HG02938 (cell line): ENCODE measurements around the gene GRID2IP.

Experiments
- ATAC-seq: cut with Tn5 transposase; IDR thresholded peaks from one replicate; pipeline ENCODE4 v1.9.1; 2021; ENCODE audit warnings: mild to moderate bottlenecking, moderate library complexity; ENCODE audit not compliant: unreplicated experiment

The GRID2IP gene

DNA sequence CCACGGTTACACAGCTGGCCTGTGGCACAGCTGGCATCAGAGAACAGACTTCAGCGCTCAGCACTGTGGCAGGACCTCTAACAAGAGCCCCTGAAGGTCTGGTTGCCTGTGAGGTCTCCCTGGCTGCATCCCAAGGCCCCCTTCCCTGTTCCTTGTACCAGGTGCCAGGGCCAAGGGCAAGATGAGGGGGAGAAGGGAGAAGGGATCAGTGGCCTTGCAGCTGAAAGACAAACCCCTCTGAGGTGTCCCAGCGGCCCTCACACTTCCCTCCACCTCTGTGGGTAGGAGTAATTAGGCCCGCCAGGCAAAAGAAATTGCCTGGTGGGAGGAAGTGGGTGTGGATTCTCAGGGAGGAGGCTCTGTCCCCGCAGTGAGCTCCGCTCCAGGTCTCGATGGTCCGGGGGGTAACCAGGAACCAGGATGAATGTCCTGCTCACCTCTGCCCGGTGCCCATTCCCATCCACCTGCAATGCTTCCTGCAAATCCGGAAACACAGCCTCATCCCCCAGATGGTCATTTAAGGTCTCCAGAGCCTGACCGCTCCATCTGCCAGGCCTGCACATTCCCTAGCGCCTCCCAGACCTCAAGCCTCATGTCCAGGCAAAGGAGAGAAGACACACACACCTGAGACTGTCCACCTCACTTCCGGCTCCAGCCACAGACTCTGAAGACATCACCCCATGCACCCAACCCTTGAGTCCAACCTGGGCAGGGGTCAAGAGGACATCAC, 22.7 kb downstream of the GRID2IP start:
- ATAC-seq, result no peak

DNA sequence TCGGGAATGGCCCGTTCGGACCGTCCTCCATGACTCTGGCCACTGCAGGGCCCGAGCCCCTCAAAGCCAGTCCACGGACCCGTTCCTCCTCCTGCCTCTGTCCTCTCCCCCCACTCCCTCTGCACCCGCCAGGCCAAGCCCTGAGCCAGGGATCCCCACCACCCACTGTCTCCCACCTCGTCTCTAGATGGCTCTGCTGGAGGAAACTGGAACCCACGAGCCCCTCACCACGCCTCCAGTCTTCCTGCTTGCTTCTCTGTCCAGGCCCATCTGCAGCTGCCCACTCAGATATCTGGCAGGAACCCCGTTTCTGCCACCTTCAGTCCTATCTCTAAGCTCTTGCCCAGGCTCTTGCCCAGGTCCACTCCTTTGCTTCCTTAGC, 24.3 kb downstream of the GRID2IP start:
- no peak for ATAC-seq

DNA sequence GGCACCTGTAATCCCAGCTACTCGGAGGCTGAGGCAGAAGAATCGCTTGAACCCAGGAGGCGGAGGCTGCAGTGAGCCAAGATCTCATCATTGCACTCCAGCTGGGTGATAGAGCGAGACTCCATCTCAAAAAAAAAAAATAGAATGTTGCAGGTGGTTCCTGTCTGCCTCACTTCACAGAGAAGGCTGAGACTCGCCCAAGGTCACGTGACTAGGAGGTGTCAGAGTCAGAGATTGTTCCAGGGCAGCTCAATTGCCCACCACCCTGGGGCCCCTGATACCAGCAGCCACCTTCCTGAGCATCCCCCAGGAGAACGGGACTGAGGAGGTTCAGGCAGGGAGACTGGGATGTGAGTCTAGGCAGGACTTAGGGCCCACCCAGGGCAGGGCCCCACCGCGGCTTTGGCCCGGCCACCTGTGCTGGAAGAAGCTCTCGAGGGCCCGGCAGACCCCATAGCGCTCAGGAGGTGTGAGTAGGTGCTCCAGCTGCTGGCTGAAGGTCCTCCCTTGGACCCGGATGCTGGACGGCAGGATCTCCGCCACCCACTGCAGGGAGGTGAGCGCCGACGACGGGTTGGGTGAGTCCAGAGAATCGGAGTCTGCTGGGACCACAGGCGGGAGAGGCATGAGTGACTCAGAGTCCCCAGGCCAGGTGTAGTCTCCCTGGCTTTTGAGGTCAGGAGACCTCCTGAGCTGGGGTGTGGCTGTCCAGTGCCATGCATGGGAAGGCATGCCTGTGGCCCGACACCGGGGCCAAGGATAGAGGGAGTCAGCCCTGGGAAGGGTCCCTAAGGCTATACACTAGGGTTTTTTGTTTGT, 30.9 kb downstream of the GRID2IP start:
- no peak for ATAC-seq

- no peak for ATAC-seq
Observed at GRCh38 chr7:6516387-6516983, 34.8 kb downstream of the GRID2IP start.

DNA sequence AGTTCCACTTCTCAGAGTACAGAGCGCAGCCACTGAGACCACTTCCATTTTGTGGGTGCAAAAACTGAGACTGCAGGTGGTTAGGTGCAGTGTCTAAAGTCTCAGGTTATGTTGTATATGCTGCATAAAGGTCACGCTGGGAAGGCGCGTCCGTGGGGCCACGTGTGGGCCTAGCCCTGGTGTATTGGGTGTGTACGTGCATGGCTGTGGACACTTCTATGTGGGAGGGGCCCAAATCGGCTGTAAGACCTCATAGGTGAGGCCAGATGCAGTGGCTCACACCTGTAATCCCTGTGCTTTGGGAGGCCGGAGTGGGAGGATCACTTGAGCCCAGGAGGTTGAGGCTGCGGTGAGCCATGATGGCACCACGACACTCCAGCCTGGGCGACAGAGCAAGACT, 37.7 kb downstream of the GRID2IP start:
- ATAC-seq, result no peak

DNA sequence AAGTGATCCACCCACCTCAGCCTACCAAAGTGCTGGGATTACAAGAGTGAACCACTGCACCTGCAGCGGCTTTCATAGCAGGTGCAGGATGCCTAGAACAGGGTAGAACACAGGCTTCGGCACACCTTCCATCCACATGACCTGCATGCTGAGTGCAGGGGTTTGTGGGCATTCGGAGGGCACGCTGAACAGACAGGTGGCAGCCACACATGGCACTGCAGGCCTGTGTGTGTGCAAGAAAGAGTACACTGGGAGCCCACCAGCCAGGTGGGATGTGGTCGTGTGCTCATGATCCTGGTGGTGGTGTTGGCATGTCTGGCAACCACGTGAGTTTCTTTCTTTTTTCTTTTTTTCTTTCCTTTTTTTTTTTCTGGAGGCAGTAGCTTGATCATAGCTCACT, 38.4 kb downstream of the GRID2IP start:
- no peak for ATAC-seq

DNA sequence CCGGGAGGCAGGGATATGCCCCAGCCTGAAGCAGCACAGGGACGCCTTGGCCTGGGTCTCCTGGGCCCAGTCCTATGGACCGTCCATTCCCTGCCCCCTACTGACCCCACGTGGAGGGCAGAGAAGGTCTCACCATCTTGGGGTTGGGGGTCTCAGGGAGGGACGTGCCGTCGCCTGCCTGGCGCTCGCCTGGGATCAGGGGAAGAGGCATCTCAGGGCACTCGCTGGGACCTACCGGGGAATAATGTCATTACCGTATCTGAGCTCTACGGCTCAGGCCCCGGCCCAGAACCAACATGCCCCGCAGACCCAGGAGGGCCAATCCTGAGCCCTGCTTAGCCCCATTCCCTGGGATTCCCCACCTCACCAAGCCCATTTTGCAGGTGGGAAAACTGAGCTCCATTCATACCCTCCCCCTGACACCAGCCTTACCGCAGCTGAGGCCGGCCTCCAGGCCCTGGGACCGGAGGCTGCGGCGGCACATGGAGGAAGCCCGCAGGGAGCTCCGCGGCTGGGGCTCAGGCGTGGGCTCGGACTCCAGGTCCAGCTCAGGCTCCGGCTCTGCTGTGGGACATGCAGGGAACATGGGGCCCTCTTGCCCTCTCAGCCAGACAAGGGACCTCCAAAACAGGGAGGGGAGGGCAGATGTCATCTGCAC, 40.7 kb downstream of the GRID2IP start:
- ATAC-seq, result no peak

DNA sequence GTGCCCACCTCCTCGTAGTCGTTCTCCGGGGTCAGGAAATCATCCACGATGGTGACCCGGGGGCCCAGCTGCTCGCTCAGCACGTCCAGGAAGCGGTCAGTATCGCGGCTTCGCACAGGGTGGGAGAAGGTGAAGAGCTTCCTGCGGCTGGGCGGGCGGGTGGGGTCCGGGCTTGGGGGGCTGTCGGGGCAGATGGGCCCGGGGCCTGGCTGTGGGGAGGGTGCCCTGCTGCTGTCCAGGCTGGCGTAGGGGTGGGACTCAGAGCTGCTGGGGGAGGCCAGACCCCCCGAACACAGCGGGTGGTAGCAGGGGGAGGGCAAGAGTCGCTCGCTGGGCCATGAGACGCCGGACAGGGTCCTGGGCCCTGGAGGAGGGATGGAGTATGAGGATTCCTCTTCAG, 42.3 kb downstream of the GRID2IP start:
- ATAC-seq, result no peak

DNA sequence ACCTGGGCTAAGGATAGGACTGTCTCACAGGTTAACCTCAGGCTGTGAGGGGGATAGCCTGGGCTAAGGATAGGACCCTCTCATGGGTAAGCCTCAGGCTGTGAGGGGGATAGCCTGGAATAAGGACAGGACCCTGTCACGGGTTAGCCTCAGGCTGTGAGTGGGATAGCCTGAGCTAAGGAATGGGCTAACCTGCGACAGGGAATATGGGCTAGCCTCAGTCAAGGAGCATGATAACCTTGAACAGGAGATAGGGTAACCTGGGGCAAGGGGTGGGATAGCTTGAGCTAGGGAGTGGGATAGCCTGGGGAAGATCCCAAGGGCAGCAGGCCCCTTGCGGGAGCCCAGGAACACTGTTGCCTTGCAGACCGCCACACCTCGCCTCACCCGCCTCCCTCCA, 42.7 kb downstream of the GRID2IP start:
- no peak for ATAC-seq

DNA sequence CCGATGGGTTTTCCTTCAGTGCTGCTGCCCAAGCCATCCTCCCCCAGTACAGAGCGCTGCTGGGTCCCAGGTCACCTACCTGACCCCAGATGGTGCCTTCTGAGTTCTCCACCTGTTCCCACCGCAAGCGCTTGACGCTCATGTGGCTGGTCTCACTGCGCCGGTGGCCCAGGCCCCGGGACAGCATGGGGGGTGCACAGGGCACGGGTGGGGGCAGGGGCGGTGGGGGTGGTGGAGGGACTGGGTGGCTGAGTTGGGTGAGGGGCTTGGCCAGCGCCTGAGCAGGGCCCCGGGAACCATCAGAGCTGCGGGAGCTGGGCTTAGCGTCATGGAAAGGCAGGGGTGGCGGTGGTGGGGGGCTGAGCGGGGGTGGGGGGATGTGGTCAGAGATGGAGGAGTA, 43.4 kb downstream of the GRID2IP start:
- ATAC-seq, result no peak

DNA sequence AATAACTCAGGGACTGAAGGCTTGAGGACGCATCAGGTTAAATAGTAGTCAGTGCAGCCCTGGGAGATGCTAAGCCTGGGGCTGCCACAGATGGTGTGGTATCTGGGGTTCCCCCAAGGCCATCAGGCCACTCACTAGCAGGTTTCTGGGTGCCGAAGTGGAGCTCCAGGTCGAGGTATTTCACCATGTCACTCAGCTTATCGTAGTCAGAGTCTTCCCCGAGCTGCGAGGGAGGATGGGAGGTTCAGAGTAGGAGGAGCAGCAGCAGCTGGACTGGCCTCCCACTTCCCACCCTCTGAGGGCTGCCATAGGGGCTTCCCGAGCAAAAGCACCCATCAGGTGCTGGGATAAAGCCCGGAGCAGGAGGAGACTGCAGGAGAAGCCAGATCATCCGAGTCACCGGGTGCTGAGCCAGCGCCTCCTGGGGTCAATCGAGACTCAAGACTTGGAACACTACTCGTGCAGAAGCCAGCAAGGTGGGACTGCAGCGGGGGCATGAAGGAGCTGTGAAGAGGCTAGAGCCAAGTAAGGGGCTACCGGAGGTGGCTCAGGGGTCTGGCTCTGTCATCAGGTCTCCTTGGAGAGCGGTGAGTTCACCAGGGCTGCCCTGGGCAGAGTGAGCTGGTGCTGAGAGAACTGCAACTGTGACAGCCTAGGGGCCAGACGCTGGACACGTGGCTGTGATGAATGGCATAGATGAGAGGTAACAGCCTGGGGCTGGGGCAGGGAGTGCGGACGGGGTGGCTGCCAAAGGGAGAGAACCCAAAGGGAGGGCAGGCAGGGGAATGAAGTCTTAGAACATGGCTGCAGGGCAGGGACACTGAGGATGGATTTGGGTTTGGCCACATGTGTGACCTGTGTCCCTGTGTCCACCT, 45.3 kb downstream of the GRID2IP start:
- no peak for ATAC-seq

GRCh38 chr7:6504996-6505395, 46.3 kb downstream of the GRID2IP start:
- no peak for ATAC-seq

- ATAC-seq, result no peak
Observed at GRCh38 chr7:6502886-6503285, 48.4 kb downstream of the GRID2IP start.

GRCh38 chr7:6501586-6502564, 49.4 kb downstream of the GRID2IP start:
- no peak for ATAC-seq

DNA sequence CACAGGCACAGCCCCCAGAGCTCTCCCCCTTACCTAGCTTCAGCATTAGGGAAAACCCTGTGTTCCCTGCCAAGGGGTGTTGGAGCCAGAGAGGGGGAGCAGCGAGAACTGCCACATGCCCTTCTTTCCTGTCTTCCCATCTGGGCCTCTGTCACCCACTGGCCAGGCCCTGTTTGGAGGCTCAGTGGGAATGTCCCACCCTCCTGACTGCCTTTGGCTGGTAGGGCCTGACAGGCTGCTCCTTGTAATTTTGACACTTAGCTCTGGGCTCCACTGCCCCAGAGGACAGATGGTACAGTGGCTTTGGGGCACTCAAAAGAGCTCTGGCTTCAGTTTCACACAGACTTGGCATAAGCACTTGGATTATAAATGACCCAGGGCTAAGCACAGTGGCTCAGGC, 50.6 kb downstream of the GRID2IP start:
- no peak for ATAC-seq

DNA sequence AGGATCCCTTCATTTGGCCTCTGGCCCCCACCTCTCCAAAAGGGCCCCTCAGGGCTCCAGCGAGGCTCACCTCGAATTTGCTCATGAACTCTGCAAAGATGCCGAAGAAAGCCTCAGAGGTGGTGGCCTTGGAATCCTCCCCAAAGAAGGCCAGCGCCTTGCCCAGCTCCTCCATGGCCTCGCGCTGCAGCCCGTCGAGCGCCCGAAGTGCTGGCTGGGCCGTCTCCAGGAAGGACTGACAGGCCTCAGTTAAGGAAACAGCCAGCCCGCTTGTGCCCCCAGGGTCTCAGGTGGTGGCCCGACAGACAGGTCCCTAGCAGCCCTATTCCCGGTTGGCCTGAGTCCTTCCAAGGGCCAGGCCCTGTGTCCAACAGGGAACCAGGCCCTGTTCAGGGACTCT, 53.3 kb downstream of the GRID2IP start:
- no peak for ATAC-seq

DNA sequence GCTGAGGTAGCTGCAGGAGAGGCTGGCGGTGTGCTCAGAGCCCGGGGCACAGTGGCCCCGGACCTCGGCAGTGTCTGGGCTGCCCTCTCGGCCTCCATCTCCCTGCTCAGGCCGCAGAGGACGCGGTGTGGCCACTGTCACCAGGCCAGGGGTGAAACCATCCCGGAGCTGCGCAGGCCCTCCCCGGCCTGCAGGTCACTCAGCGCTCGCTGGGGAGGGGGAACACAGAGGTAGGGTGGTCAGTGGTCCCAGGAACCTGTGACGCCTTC, 53.7 kb downstream of the GRID2IP start:
- ATAC-seq, result no peak

DNA sequence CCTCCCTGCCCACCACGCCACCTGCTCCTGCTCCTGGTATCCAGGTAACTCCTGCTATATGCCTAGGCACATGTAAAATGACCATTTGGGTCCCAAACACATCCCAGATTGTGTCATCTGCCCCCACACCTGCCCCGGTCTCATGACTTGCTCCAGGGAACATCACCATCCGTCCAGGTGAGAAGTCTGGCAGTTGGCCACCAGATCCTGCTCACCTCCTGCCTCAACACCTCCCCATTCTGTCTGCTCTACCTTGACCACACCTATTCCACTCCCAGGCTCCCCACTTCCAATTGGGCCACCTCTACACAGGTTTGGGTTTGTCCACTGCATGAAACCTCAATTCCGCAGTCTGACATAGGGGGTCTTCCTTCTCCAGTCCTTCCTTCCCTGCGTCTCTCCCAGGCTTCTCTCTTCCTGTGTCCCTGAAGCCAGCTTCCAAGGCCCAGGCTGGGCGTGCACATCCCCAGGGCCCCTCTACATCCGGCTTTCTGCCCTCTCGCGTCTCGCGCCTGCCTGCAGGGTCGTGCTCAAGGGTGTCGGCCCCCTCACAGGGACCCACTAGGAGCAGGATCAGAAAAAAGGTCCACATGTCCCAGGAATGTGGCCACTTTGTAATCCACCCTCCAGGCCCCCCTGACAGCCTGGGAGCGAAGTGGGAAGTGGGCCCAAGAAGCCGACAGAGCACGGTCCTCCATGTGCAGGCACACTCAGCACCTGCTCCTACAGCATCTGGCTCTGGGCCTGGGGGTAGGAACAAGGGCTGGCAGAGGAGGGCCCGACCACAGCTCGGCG, 54.2 kb downstream of the GRID2IP start:
- ATAC-seq, result no peak
